HG03135 (cell line): ENCODE results near the gene ANGPTL4.

Experiments used
- ATAC-seq: cut with Tn5 transposase; IDR thresholded peaks from one replicate; pipeline ENCODE4 v1.9.1; 2021; ENCODE audit warnings: mild to moderate bottlenecking, moderate library complexity; ENCODE audit not compliant: unreplicated experiment

ANGPTL4 gene

GRCh38 chr19:8412783-8413628 is 49.1 kb downstream of the ANGPTL4 start, which contains the start of gene MARCHF2:
TSS of gene MARCHF2 (plus strand) at chr19:8413305. CDS start at chr19:8421841, 8,536 bp downstream.
- ATAC-seq: peak; percentile 99

GRCh38 chr19:8413629-8413995 is 49.7 kb downstream of the ANGPTL4 start:
- ATAC-seq: no peak

GRCh38 chr19:8416796-8417195 is 52.8 kb downstream of the ANGPTL4 start:
- no peak for ATAC-seq

- ATAC-seq: no peak
These were observed 57.8 kb downstream of the ANGPTL4 start for GRCh38 chr19:8421484-8422461.

- no peak for ATAC-seq
These were observed 59.9 kb downstream of the ANGPTL4 start for GRCh38 chr19:8423817-8424223.
